T follicular helper cell (primary cell): Measurements from ENCODE around the gene KCNJ16.

Experiments used
- DNase-seq: peaks from one replicate; pipeline ENCODE4 v3.0.0-alpha.2; 2020; ENCODE audit warnings: low read depth

The KCNJ16 gene

DNA sequence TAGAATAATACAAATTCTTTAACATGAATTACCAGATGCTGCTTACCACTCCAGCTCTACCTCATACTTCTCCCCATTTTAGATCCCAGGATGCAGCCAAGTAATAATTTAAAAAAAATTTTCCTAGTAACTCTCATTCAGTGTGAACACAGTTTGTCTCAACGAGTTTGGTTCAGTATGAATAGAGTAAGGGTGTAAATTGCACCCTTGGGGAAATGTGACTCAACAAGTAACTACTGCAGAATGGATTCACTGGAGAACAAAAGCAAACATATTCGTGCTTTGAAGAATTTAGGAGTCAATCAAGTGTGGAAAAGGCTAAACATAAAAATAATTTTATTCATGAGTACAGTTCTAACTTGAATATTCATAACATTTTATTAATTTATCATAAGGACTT is 23.0 kb downstream of the KCNJ16 start:
- DNase-seq = no peak

- DNase-seq = no peak
Observed at GRCh38 chr17:70099294-70099693, 24.3 kb downstream of the KCNJ16 start.

- DNase-seq = no peak
Observed at GRCh38 chr17:70099884-70100283, 24.9 kb downstream of the KCNJ16 start.

DNA sequence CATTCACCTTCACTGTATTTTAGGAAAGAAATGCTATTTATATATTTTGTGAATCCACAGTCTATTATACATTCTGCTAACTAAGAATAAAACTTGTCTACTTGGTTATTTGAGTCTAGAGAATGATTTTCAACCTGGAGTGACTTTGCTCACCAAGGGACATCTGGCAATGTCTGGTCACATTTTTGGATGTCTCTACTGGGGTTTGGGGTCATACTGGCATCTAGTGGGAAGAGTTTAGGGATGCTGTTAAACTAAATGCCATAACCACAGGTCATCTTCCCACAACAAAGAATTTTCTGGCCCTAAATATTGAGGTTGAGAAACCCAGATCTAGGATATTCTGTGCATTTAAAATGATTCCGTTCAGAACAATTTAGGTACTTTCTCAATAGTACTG is 26.0 kb downstream of the KCNJ16 start:
- DNase-seq = no peak

DNA sequence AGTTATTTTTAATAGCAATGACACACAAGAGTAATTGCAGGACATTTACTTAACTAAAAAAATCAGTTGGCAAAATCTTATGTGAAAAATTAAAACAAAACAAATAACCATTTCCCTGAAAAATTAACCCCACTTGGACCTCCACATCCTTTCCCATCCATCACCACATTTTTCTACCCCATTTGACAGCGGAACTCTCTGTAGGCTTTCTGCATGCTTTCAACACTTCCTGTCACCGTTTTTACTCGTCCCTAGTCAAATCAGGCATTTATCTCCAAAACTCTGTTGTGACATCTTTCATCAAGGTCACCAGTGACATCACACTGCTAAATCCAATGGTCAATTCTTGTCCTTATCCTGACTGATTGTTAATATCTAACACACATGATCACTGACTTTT is 27.5 kb downstream of the KCNJ16 start:
- DNase-seq = no peak

- no peak for DNase-seq
Observed at GRCh38 chr17:70104791-70105523, 29.9 kb downstream of the KCNJ16 start.

DNA sequence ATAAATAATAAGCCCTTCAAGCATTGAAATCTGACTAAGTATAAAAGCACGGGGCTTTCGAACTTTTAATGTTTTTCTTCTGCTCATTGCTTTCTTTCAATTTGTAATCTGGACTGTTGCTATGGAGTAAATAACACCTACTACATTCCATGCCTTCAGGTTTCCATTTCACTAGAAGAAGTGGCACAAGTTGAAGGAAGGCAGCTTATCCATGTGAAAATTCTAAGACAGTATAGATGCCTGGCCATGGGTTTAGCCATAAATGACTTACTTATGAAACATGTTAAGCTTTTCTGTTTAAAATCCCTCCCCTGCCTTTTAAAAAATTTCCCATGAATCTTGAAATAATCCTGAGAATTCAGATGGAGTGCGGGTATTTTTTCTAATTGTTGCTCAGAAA is 30.6 kb downstream of the KCNJ16 start:
- DNase-seq = no peak

- DNase-seq = no peak
Observed at GRCh38 chr17:70106551-70106950, 31.5 kb downstream of the KCNJ16 start.

DNA sequence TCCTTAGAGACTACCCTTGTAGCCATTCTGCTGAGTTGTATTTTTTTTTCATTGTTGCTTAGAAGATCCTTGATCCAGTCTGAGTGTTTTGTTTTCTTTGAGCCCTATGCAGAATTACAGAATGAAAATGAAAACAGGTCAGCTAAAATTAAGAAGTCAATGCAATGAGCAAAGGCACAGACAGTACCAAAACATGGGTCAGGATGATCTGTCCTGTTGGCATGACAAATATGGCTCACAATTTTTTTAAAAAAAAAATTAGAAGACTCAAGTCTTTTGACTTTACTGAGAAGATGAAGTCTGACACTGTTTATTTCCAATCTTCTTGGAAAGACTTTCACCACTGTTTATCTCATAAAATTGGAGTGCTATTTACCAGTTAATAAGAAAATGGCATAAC is 32.4 kb downstream of the KCNJ16 start:
- no peak for DNase-seq

GRCh38 chr17:70107904-70108565 is 33.0 kb downstream of the KCNJ16 start:
- no peak for DNase-seq

- no peak for DNase-seq
Observed at GRCh38 chr17:70109497-70109896, 34.5 kb downstream of the KCNJ16 start.

GRCh38 chr17:70110443-70110880 is 35.4 kb downstream of the KCNJ16 start:
- no peak for DNase-seq

DNA sequence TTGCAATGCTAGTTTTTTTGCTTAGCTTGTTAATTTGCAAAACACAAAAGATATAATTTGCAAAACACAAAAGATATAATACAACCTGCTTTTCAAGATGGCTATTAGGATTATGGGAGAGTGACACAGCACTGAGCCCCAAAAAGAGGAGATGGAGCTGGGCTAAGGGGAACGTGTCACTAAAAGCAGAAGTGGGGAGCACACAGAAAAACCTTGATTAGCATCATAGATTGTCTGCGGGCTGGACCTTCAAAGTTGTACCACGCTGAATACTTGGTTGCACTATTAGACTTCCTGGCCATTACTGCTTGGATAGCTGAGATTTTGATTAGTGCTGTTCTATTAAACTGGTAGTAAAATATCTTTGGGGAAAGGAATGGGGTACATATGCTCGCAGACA is 36.2 kb downstream of the KCNJ16 start:
- DNase-seq = no peak

DNA sequence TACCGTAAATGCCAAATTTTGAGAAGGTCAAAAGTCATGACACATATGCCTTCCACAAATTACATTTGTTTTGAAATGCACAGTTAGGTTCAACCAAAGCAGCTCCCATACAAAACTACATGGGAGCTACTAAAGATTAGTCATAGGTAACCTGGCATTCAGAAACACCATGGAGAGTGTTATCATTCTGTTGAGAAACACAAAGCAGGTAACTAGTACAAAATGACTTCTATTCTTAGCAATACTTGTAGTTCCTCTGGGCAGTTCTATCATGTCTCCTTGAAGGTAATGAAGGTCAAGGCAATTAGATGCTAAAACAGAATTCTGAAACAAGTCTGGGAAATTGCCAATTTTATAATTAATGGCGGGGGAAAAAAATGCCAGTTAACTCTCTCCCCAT is 39.4 kb downstream of the KCNJ16 start:
- no peak for DNase-seq

DNA sequence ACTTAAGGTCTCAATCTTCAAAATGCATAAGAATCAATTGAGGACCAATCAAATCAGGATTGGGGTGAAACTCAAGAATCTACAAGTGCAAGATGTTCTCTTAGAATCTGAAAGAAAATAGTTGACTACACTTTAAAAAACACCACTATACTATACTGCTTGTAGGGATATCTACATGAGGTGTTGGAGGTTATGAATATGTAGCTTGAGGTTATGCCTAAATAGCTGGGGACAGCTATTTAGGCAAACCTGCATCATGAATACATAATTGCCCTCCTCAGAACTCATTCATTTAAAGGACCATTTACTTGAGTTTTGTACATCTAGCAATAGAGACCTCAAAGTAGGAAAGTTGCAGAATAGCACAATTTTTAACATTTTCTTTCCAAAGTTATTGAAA is 40.1 kb downstream of the KCNJ16 start:
- no peak for DNase-seq

DNA sequence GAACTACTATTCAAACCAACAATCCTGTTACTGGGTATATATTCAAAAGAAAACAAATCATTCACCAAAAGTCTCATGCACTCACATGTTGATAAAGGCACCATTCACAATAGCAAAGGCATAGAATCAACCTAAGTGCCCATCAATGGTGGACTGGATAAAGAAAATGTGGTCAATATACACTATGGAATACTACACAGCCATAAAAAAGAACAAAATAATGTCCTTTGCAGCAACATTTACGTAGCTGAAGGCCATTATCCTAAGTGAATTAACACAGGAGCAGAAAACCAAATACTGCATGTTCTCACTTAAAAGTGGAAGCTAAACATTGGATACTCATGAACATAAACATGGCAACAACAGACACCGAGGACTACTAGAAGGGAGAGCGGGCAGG is 41.9 kb downstream of the KCNJ16 start:
- DNase-seq = no peak

DNA sequence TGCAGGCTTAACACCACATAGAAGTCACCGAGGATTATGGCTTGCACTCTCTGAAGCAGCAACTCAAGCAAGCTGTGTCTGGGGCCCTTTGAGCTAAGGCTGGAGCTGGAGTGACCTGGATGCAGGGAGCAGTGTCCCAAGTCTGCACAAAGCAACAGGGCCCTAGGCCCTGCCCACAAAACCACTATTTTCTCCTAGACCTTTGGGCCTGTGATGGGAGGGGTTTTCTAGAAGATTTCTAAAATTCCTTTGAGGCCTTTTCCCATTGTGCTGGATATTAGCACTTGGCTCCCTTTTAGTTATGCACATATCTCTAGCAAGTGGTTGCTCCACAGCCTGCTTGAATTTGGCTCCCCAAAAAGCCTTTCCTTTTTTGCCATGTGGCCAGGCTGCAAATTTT is 44.5 kb downstream of the KCNJ16 start:
- no peak for DNase-seq

- DNase-seq = no peak
Observed at GRCh38 chr17:70119983-70120382, 45.0 kb downstream of the KCNJ16 start.

GRCh38 chr17:70120425-70120824 is 45.4 kb downstream of the KCNJ16 start:
- DNase-seq = no peak

DNA sequence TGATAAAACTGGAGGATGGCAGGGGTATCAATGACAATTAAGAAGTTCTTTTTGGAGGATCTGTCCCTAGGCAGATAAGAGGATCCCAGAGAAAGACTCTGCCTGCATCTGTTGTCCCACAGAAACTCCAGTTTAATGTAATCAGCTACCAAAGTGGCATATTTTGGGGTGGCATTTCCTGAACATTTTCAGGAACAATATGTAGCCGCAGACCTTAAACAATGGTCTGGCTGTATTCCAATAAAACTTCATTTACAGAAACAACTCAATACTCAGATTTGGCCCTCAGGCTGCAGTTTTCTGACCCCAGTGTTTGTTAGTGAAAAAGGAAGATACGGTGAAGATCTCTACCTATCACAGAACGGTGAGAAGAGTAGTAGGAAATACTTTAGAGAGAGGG is 46.1 kb downstream of the KCNJ16 start:
- DNase-seq = no peak

GRCh38 chr17:70123193-70123592 is 48.2 kb downstream of the KCNJ16 start:
- no peak for DNase-seq

DNA sequence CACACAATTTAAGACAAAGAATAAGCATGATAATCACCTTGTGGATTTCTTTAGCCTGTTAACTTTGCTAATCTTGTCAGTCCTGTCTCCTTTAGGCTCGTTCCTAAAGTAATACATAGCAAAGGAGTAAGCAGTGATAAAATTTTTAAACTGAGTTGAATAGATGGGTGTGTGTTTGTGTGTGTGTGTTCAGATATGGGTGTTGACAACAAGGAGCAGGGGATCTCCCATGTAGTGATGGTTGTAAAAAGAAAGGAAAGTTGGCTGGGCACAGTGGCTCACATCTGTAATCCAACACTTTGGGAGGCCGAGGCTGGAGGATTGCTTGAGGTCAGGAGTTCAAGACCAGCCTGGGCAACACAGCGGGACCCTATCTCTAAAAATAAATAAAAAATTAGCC is 49.7 kb downstream of the KCNJ16 start:
- DNase-seq = no peak

DNA sequence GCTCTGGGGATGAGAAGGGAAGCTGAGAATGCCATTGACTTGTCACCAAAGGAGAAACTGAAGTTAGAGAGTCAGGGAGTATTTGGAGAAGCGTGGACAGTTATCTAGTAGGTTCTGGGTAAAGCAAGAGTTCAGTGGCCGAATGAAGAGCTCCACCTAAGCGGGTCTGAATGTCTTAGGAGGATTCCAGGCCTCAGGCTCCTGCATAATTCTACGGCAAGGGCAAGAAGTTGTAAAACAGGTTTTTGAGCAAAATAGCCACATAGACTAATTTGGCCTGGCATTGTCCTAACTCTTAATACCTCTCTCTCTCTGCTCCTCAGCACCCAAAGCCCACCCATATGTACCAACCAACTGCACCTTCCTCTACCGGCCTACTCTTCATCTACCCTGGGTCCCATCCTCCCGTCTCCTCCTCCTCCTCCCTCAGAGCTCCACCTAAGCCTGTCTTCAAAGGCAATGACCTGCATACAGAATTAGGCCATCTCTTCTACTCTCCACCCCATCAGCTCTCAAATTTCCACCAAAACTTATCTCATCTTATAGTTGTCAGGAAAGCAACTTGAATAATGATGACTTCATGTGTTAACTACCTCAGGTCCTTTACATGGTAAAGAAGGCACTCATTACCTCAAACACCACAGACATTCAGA is 52.3 kb downstream of the KCNJ16 start:
- DNase-seq = no peak
